ENCODE measurements around the gene VAMP2. TPM values are rescaled to one million over a fixed set of nuclear protein-coding genes. Genes with fewer than 3 reads are reported as not detected.

Gene VAMP2
- total and polyA plus RNA-seq, 2 donors (not counting 1 experiment from before 2014, with no cell fraction given) = 162 to 209 TPM

DNA sequence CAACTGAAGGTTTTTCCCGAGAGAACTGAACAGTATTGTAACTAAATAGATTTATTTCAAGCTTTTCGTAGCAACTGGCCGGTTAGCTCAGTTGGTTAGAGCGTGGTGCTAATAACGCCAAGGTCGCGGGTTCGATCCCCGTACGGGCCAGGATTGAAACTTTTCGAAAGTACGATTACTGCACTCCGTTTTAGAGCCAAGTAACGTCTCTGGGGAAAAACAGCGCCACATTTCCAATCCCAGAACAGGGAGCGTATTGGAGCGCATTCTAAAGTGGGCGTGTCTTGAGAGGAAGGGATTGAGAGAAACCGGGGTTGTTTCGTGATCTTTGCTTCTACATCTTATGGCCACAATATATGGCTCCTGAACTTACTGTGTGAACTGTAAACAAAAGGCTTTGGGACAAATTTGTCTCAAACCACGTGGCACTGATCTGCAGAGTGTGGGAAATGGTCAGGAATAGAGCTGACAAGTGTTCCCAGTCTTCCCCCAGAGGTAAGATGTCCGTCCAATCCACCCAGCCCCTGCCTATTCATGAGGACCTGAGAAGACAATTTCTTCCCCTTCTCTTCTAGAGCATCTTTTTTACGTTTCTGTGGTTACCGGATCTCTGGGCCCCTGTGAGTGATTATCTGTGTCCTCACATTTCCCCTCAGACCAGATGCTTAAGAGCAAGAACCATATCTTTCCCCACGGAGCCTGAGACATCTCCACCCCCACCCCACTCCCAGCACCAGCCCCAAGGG is 24.9 kb upstream of the VAMP2 start:
- Histone ChIP-seq H3K4me3 (ENCODE audit: control extremely low read depth in 1 of 5, extremely low read depth in 1 of 5, insufficient read depth in 1 of 5, low read depth in 2 of 5, low read length in 4 of 5) (peak overlapping the region; percentile 68 to 87 (median 85)), H2AFZ (ENCODE audit: insufficient read depth, low read depth, low read length, poor library complexity, severe bottlenecking) (no peak overlapping the region), H3K27me3 (replicated peaks in 1 of 4; ENCODE audit: control extremely low read depth in 1 of 4, control insufficient read depth in 3 of 4, insufficient read depth in 4 of 4, low read length in 3 of 4) (no peaks in the 10 kb centered on the region), H3K9me3 (ENCODE audit: control extremely low read depth in 1 of 3, control insufficient read depth in 2 of 3, insufficient read depth in 1 of 3, low read length in 2 of 3) (no peaks in the 10 kb centered on the region), H3K4me1 (ENCODE audit: control insufficient read depth in 2 of 2, insufficient read depth in 2 of 2, low read length in 2 of 2) (peaks cover 35 to 51% of the 10 kb centered on the region in 2 donors), H3K9ac (ENCODE audit: low read length) (peak overlapping the region; percentile 97), H3K79me2 (ENCODE audit: control insufficient read depth, insufficient read depth, low read length) (no peaks in the 10 kb centered on the region), H3K27ac (ENCODE audit: low read length in 2 of 2) (peak overlapping the region; percentile 70 to 89), H3K4me2 (replicated peaks; ENCODE audit: low read depth, low read length, poor library complexity, severe bottlenecking) (peak overlapping the region; percentile 92), H3K36me3 (replicated peaks in 1 of 2; ENCODE audit: control extremely low read depth in 1 of 2, control insufficient read depth in 1 of 2, extremely low read depth in 1 of 2, insufficient read depth in 2 of 2, low read length in 1 of 2) (no peaks in the 10 kb centered on the region), H4K20me1 (ENCODE audit: control insufficient read depth, insufficient read depth, low read length, poor library complexity, severe bottlenecking) (peaks cover 17% of the 10 kb centered on the region)
- Mint-ChIP-seq H3K4me1 (peaks cover 17% of the 10 kb centered on the region), H3K9me3 (ENCODE audit: insufficient read depth) (no peaks in the 10 kb centered on the region), H3K4me3 (no peak overlapping the region), H3K27me3 (no peaks in the 10 kb centered on the region), H3K27ac (no peak overlapping the region)
- WGBS (ENCODE audit: insufficient coverage) = 0% methylated on average over 18 of the region's 25 CpGs
- ChIA-PET POLR2A (interaction anchor here (0.6 to 7.8 kb wide), 10 partner anchors 12 to 107 kb away, joined by 3 to 118 read pairs (median 14); partner anchors contain the start of genes CTC1, PFAS, RANGRF and SLC25A35), CTCF (interaction anchor here (0.7 to 7.6 kb wide), 18 partner anchors 9 to 113 kb away, joined by 3 to 86 read pairs (median 6); partner anchors contain the start of genes CTC1, RANGRF, SLC25A35 and TMEM107)
- intact Hi-C loops (cut with micrococcal nuclease) = loop anchor here (1.0 kb wide), 6 partner anchors 23 to 113 kb away; partner anchors contain the start of gene AURKB
- no peak for TF ChIP-seq EZH2 (IDR thresholded peaks at IDR 0.05; ENCODE audit: borderline replicate concordance, insufficient read depth, low read depth, low read length, poor library complexity, severe bottlenecking)
- TF ChIP-seq, protein P1, sequence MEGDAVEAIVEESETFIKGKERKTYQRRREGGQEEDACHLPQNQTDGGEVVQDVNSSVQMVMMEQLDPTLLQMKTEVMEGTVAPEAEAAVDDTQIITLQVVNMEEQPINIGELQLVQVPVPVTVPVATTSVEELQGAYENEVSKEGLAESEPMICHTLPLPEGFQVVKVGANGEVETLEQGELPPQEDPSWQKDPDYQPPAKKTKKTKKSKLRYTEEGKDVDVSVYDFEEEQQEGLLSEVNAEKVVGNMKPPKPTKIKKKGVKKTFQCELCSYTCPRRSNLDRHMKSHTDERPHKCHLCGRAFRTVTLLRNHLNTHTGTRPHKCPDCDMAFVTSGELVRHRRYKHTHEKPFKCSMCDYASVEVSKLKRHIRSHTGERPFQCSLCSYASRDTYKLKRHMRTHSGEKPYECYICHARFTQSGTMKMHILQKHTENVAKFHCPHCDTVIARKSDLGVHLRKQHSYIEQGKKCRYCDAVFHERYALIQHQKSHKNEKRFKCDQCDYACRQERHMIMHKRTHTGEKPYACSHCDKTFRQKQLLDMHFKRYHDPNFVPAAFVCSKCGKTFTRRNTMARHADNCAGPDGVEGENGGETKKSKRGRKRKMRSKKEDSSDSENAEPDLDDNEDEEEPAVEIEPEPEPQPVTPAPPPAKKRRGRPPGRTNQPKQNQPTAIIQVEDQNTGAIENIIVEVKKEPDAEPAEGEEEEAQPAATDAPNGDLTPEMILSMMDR (IDR thresholded peaks at IDR 0.05) = no peak
- ATAC-seq (ENCODE audit: low read depth) (peak; percentile 25), DNase-seq (peak; percentile 95)

All from B cell (primary cell).